Gastroesophageal sphincter (tissue), 3 donors: ENCODE results near the gene MZB1.

Source experiments
- CTCF ChIP-seq, 4 experiments: fragments of 200-600 bp in 2 of 4; fragments of 450-650 bp in 2 of 4; sonication (generic) in 1 of 4; IDR thresholded peaks; one replicate each; pipeline ENCODE4 v1.5.1; 2017 to 2019; ENCODE audit warnings: antibody characterized with exemption in 4 of 4, mild to moderate bottlenecking in 2 of 4, moderate library complexity in 2 of 4
- POLR2AphosphoS5 ChIP-seq: sonication (generic); formaldehyde crosslinking; IDR thresholded peaks from one replicate; pipeline ENCODE4 v1.6.1; 2017; ENCODE audit warnings: antibody characterized with exemption

DNA sequence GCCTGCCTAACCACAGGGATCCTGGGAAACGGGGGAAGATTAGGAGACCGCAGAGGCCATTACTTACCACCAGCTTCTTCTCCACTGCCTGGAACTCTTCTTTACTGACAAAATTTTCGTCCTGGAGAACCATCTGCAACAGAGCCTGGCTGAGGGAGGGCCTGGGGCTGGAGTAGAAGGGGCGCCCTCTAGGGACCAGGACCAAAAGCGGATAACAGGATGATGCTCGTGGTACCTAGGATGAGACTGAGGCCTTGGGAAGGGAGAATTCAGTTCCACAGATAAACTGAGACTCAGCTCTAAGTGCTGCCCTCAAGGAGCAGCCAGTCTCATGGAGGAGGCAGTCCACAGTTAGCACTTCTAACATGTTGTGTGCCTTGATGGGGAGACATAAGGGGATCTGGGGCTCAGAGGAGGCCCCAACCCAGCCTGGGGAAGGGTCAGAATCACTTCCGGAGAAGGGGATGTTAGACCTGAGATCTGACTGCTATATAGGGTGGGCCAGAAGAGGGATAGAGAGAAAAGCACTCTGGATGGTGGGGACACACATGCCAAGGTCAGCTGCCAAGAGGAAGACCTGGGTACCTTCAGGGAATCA, 12.9 kb upstream of the MZB1 start:
- TF ChIP-seq CTCF (IDR thresholded peaks at IDR 0.05) (no peak), POLR2AphosphoS5 (no peak)
